T-cell (primary cell): ENCODE results near the gene BCCIP. TPM values are rescaled to one million over a fixed set of nuclear protein-coding genes. Genes with fewer than 3 reads are reported as not detected.

Experiments used
- ATAC-seq, 4 experiments: fragments of 200-7000 bp in 3 of 4; fragments of 150-1000 bp in 1 of 4; cut with Tn5 transposase; replicated peaks in 1 of 4; 1 replicate in 3 of 4; 2 replicates in 1 of 4; pipeline ENCODE4 v1.10.0; 2021; ENCODE audit warnings: moderate library complexity in 3 of 4, mild to moderate bottlenecking in 2 of 4, moderate number of reproducible peaks in 1 of 4
- CTCF ChIA-PET, 2 donors: fragments of 300-600 bp; sonication (Branson Sonifier 250); formaldehyde crosslinking; loops; one replicate each; lab custom pipeline; 2022; ENCODE audit warnings: antibody characterized with exemption in 2 of 2; lab: Charles Lee
- POLR2A ChIA-PET, 2 donors: fragments of 300-600 bp; sonication (Branson Sonifier 250); formaldehyde crosslinking; loops; one replicate each; lab custom pipeline; 2022; ENCODE audit warnings: antibody characterized with exemption in 2 of 2; lab: Charles Lee
- DNase-seq, 35 experiments: peaks; one replicate each; pipeline versions ENCODE4 v3.0.0 to v3.0.0-alpha.2; 2013 to 2023
- H3K27ac ChIP-seq: one replicate; pipeline ENCODE4 v1.5.1; 2013; ENCODE audit warnings: low read length
- H3K27me3 ChIP-seq, 2 experiments: replicated peaks in 1 of 2; 1 replicate in 1 of 2; 2 replicates in 1 of 2; pipeline versions ENCODE4 v1.6.1 to v1.7.0; 2013; ENCODE audit warnings: low read length in 1 of 2, mixed read lengths in 1 of 2; ENCODE audit not compliant: control insufficient read depth in 2 of 2, insufficient read depth in 2 of 2; ENCODE audit errors: extremely low read depth in 1 of 2
- H3K36me3 ChIP-seq, 2 donors: 1 replicate in 1 of 2; 2 replicates in 1 of 2; pipeline versions ENCODE4 v1.6.1 to v1.7.0; 2013; ENCODE audit warnings: low read length in 1 of 2; ENCODE audit not compliant: control insufficient read depth in 2 of 2, insufficient read depth in 1 of 2; ENCODE audit errors: extremely low read depth in 1 of 2
- H3K4me1 ChIP-seq, 2 experiments: 1 replicate in 1 of 2; 2 replicates in 1 of 2; pipeline versions ENCODE4 v1.6.1 to v1.7.0; 2013; ENCODE audit warnings: low read length in 2 of 2, mixed read lengths in 1 of 2; ENCODE audit not compliant: insufficient read depth in 2 of 2, control insufficient read depth in 1 of 2; ENCODE audit errors: extremely low read depth in 1 of 2
- H3K4me3 ChIP-seq, 2 donors: 1 replicate in 1 of 2; 2 replicates in 1 of 2; pipeline versions ENCODE4 v1.5.1 to v1.7.0; 2013; ENCODE audit warnings: mild to moderate bottlenecking in 2 of 2, low read length in 1 of 2, moderate library complexity in 1 of 2; ENCODE audit not compliant: control insufficient read depth in 1 of 2; ENCODE audit errors: extremely low read depth in 1 of 2
- H3K9me3 ChIP-seq: 2 replicates; pipeline ENCODE4 v1.7.0; 2013
- H3K27ac Mint-ChIP-seq, 2 donors: one replicate each; pipeline ENCODE4 v1.8.0; 2020 to 2021; ENCODE audit warnings: mild to moderate bottlenecking in 2 of 2, mixed read lengths in 2 of 2
- H3K27me3 Mint-ChIP-seq, 2 donors: one replicate each; pipeline ENCODE4 v1.8.0; 2021 to 2022; ENCODE audit warnings: mixed read lengths in 2 of 2
- H3K36me3 Mint-ChIP-seq: one replicate; pipeline ENCODE4 v1.8.0; 2021; ENCODE audit warnings: mixed read lengths
- H3K4me1 Mint-ChIP-seq, 3 donors: one replicate each; pipeline ENCODE4 v1.8.0; 2020 to 2022; ENCODE audit warnings: mixed read lengths in 3 of 3, mild to moderate bottlenecking in 1 of 3
- H3K4me3 Mint-ChIP-seq, 3 donors: one replicate each; pipeline ENCODE4 v1.8.0; 2020 to 2022; ENCODE audit warnings: mild to moderate bottlenecking in 3 of 3, mixed read lengths in 3 of 3, moderate library complexity in 3 of 3
- H3K9me3 Mint-ChIP-seq, 3 donors: one replicate each; pipeline ENCODE4 v1.8.0; 2020 to 2022; ENCODE audit warnings: mixed read lengths in 3 of 3
- WGBS: methylation state at CpG from one replicate; pipeline ENCODE4 v1.1.5; 2013; ENCODE audit warnings: missing lambda C conversion rate; ENCODE audit not compliant: insufficient coverage; 5-methylcytosine and 5-hydroxymethylcytosine counted together
- total RNA-seq, 35 experiments: library from RNA in 6 of 35; stranded (reverse) in 6 of 35; fragments of 120-200 nt in 1 of 35; gene quantifications; one replicate each; pipeline versions ENCODE4 v1.2.1 to v1.2.4 and lab custom pipeline; 2013 to 2026

Gene BCCIP
- total RNA-seq, 5 donors from 2014 or later (not counting 1 experiment from before 2014, with no cell fraction given): 34.0 to 43.2 (median 38.2) TPM

DNA sequence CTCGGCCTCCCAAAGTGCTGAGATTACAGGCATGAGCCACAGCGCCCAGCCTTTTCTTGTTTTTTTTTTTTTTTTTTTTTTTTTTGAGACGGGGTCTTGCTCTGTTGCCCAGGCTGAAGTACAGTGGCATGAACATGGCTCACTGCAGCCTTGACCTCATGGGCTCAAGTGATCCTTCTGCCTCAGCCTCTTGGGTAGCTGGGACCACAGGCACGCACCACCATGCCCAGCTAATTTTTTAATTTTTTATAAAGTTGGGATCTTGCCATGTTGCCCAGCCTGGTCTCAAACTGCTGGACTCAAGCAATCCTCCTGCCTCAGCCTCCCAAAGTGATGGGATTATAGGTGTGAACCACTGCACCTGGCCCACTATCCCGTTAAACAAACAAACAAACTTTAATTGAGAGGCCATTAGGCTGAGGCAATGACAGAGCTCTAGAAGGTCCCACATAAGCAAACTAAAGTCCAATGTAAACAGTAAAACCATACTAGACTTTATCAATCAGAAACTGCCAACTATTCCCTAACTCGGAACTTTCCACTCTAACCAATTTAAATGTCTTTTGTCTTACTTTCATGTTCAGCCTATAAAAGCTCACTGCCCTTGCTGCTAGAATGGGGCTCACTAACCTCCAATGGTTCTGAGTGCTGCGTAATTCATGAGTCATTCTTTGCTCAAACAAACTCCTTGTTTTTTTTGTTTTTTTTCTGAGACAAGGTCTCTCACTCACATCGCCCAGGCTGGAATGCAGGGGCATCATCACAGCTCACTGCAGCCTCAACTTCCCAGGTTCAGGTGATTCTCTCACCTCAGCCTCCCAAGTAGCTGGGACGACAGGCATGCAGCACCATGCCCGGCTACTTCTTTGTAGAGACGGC lies 55.9 kb downstream of the BCCIP start:
- no peak for DNase-seq
- peaks cover 47% of the 10 kb centered on the region for H3K36me3 Mint-ChIP-seq
- H3K9me3 ChIP-seq: no peaks in the 10 kb centered on the region
- CTCF ChIA-PET: interaction anchor here in 1 of 2 donors (0.9 kb wide), 1 partner anchor 10 kb away, joined by 3 read pairs; no protein-coding TSS in a partner anchor
- H3K4me3 ChIP-seq: no peak overlapping the region
- ATAC-seq: no peak
- no peaks in the 10 kb centered on the region for H3K4me1 ChIP-seq
- POLR2A ChIA-PET: no interaction called here
- no peaks in the 10 kb centered on the region for H3K27me3 ChIP-seq
- no peaks in the 10 kb centered on the region for H3K36me3 ChIP-seq
- no peaks in the 10 kb centered on the region for H3K27me3 Mint-ChIP-seq
- WGBS: 97% methylated on average over 10 of the region's 11 CpGs
- no peaks in the 10 kb centered on the region for H3K4me1 Mint-ChIP-seq
- H3K9me3 Mint-ChIP-seq: peaks cover 0 to 13% (median 10%) of the 10 kb centered on the region in 3 donors
- H3K27ac ChIP-seq: no peak overlapping the region
- H3K27ac Mint-ChIP-seq: no peak overlapping the region
- H3K4me3 Mint-ChIP-seq: no peak overlapping the region

- ATAC-seq: no peak
- Histone ChIP-seq H3K4me3 (no peak overlapping the region), H3K27me3 (no peaks in the 10 kb centered on the region), H3K4me1 (no peaks in the 10 kb centered on the region), H3K27ac (no peak overlapping the region), H3K36me3 (no peaks in the 10 kb centered on the region), H3K9me3 (no peaks in the 10 kb centered on the region)
- ChIA-PET CTCF (interaction anchor here in 1 of 2 donors (0.6 kb wide), 1 partner anchor 62 kb away, joined by 7 read pairs; no protein-coding TSS in a partner anchor), POLR2A (no interaction called here)
- H3K27me3 Mint-ChIP-seq: no peaks in the 10 kb centered on the region
- no peak overlapping the region for H3K27ac Mint-ChIP-seq
- 90% methylated on average over 4 of the region's 6 CpGs for WGBS
- no peak overlapping the region for H3K4me3 Mint-ChIP-seq
- H3K36me3 Mint-ChIP-seq: peaks cover 37% of the 10 kb centered on the region
- no peak for DNase-seq
- H3K4me1 Mint-ChIP-seq: no peaks in the 10 kb centered on the region
- peaks cover 0 to 9% (median 7%) of the 10 kb centered on the region in 3 donors for H3K9me3 Mint-ChIP-seq
Observed at GRCh38 chr10:125880719-125881118, 57.4 kb downstream of the BCCIP start.

- CTCF ChIA-PET: interaction anchor here in 1 of 2 donors (0.6 kb wide), 1 partner anchor 61 kb away, joined by 7 read pairs; no protein-coding TSS in a partner anchor
- Histone ChIP-seq H3K4me1 (no peaks in the 10 kb centered on the region), H3K27ac (no peak within 1 kb of the TSS), H3K4me3 (no peak within 1 kb of the TSS), H3K9me3 (no peaks in the 10 kb centered on the region), H3K27me3 (no peaks in the 10 kb centered on the region), H3K36me3 (no peaks in the 10 kb centered on the region)
- H3K36me3 Mint-ChIP-seq: peaks cover 32% of the 10 kb centered on the region
- ATAC-seq: no peak
- 67% methylated on average over 1 of the region's 4 CpGs for WGBS
- DNase-seq: no peak
- H3K9me3 Mint-ChIP-seq: peaks cover 0 to 6% (median 4%) of the 10 kb centered on the region in 3 donors
- POLR2A ChIA-PET: no interaction called here
- no peaks in the 10 kb centered on the region for H3K27me3 Mint-ChIP-seq
- H3K27ac Mint-ChIP-seq: no peak within 1 kb of the TSS
- H3K4me1 Mint-ChIP-seq: no peaks in the 10 kb centered on the region
- H3K4me3 Mint-ChIP-seq: no peak within 1 kb of the TSS
Observed at GRCh38 chr10:125881192-125881591, 57.8 kb downstream of the BCCIP start, which contains the start of gene DHX32. DHX32 (minus strand) TSS chr10:125881292; CDS start chr10:125880824, 468 bp downstream.

- no CpG with 5 or more reads among the region's 1 CpG for WGBS
- DNase-seq (no peak), ATAC-seq (no peak)
- no peaks in the 10 kb centered on the region for H3K4me1 Mint-ChIP-seq
- no peak overlapping the region for H3K4me3 Mint-ChIP-seq
- ChIA-PET POLR2A (no interaction called here), CTCF (interaction anchor here in 1 of 2 donors (0.7 to 1.0 kb wide), 3 partner anchors 11 to 23 kb away, joined by 4 to 6 read pairs (median 6); no protein-coding TSS in a partner anchor)
- Histone ChIP-seq H3K9me3 (no peaks in the 10 kb centered on the region), H3K36me3 (no peaks in the 10 kb centered on the region), H3K27ac (no peak overlapping the region), H3K4me3 (no peak overlapping the region), H3K4me1 (no peaks in the 10 kb centered on the region), H3K27me3 (no peaks in the 10 kb centered on the region)
- peaks cover 28% of the 10 kb centered on the region for H3K36me3 Mint-ChIP-seq
- H3K27ac Mint-ChIP-seq: no peak overlapping the region
- H3K9me3 Mint-ChIP-seq: no peaks in the 10 kb centered on the region
- H3K27me3 Mint-ChIP-seq: no peaks in the 10 kb centered on the region
Observed at GRCh38 chr10:125882596-125882995, 59.2 kb downstream of the BCCIP start.

DNA sequence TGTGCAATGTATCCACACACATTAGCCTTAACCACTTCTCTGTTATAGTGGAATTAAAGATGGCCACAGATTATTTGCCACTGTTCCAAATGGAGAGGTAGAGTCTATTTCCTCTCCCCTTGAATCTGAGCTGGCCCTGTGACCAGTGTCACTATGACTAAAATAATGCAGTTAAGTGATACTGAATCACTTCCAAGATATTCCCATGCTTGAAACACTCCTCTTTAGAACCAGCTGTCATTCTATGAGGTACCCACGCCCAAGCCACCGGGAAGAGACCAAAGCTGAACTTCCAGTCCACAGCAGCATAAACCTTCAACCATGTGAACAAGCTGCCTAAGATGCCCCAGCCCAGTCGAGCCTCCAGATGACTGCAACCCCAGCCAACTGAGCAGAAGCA lies 59.9 kb downstream of the BCCIP start:
- Histone ChIP-seq H3K4me3 (no peak overlapping the region), H3K27me3 (no peaks in the 10 kb centered on the region), H3K4me1 (no peaks in the 10 kb centered on the region), H3K27ac (no peak overlapping the region), H3K9me3 (no peaks in the 10 kb centered on the region), H3K36me3 (no peaks in the 10 kb centered on the region)
- 83% methylated on average over 3 of the region's 3 CpGs for WGBS
- Mint-ChIP-seq H3K4me3 (no peak overlapping the region), H3K27me3 (no peaks in the 10 kb centered on the region), H3K27ac (no peak overlapping the region), H3K9me3 (no peaks in the 10 kb centered on the region), H3K36me3 (peaks cover 22% of the 10 kb centered on the region), H3K4me1 (no peaks in the 10 kb centered on the region)
- CTCF ChIA-PET: no interaction called here
- ATAC-seq (no peak), DNase-seq (no peak)
- POLR2A ChIA-PET: no interaction called here
